ENCODE measurements around the gene MCEMP1. TPM values are rescaled to one million over a fixed set of nuclear protein-coding genes. Genes with fewer than 3 reads are reported as not detected.

Gene MCEMP1
- total and polyA plus RNA-seq, 2 of the 13 experiments (the other 11 are each of a cell fraction or from before 2014, with no cell fraction given): not detected

DNA sequence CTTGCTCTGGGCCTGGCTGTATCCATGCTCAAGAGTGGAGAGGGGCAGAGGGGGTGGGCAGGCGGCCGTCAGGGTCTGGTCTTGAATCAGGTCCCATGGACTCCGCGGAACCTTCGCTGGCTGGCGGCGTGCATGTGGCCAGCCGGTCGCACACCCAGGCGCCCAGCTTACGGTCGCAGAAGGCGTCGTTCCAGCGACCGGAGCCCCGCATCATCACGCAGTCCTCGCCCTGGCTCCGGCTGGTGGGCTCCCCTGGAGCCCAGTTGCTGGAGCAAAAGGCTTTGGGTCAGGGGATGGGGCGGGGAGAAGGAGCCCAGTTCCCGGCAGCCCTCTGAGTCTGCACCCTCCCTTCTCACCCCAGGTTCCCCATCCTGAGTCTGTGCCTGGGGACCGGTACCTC is 12.3 kb downstream of the MCEMP1 start:
- in situ Hi-C loops (cut with HindIII; ENCODE audit: extremely low pct_ligation_motif_present, low pct_unique_long_range_greater_than_20kb): loop anchor here (10.0 kb wide), 1 partner anchor 106 kb away; no protein-coding TSS in a partner anchor
- Histone ChIP-seq H3K27me3 (ENCODE audit: control insufficient read depth in 1 of 2, insufficient read depth in 2 of 2, low read length in 2 of 2) (peaks cover 3 to 14% of the 10 kb centered on the region in 2 experiments; a peak in 4 of 5 replicates), H3K36me3 (replicated peaks in 1 of 2; ENCODE audit: control insufficient read depth in 1 of 2, insufficient read depth in 2 of 2, low read length in 2 of 2) (no peaks in the 10 kb centered on the region), H2AFZ (ENCODE audit: low read length) (no peak overlapping the region), H3K4me1 (ENCODE audit: insufficient read depth, low read length) (no peaks in the 10 kb centered on the region), H3K4me3 (replicated peaks in 1 of 3; ENCODE audit: insufficient read depth in 1 of 3, low read depth in 2 of 3, low read length in 3 of 3) (no peak overlapping the region), H3K4me2 (ENCODE audit: low read depth, low read length) (no peak overlapping the region), H4K20me1 (ENCODE audit: insufficient read depth, low read length) (no peaks in the 10 kb centered on the region), H3K79me2 (ENCODE audit: insufficient read depth, low read length) (no peaks in the 10 kb centered on the region), H3K9me3 (ENCODE audit: low read length) (no peaks in the 10 kb centered on the region), H3K9ac (ENCODE audit: insufficient read depth, low read depth, low read length) (no peak overlapping the region), H3K27ac (ENCODE audit: extremely low read length, insufficient read depth, low read length) (no peak overlapping the region)
- CTCF ChIA-PET (ENCODE audit: low intra/inter-chr PET ratio, low total read pairs): no interaction called here
- WGBS (ENCODE audit: low lambda C conversion rate): 93% methylated on average over 1 of the region's 23 CpGs
- intact Hi-C loops (cut with micrococcal nuclease; ENCODE audit: unreplicated experiment): no loop called here
- POLR2A ChIA-PET: no interaction called here
- FAIRE-seq (no peak), DNase-seq (ENCODE audit: low spot score) (no peak), ATAC-seq (no peak)
- no TSS peak for BruUV-seq (replicated peaks)
- TF ChIP-seq ZNF333 (CRISPR knock-in tag; IDR thresholded peaks at IDR 0.05; ENCODE audit: borderline replicate concordance): no peak
- TF ChIP-seq, protein P1, sequence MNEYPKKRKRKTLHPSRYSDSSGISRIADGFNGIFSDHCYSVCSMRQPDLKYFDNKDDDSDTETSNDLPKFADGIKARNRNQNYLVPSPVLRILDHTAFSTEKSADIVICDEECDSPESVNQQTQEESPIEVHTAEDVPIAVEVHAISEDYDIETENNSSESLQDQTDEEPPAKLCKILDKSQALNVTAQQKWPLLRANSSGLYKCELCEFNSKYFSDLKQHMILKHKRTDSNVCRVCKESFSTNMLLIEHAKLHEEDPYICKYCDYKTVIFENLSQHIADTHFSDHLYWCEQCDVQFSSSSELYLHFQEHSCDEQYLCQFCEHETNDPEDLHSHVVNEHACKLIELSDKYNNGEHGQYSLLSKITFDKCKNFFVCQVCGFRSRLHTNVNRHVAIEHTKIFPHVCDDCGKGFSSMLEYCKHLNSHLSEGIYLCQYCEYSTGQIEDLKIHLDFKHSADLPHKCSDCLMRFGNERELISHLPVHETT (CRISPR knock-in tag; conservative IDR thresholded peaks at IDR 0.05): no peak
- TF ChIP-seq POLR2AphosphoS2 (IDR thresholded peaks at IDR 0.05; ENCODE audit: low read depth, low read length): no peak
- no peak for TF ChIP-seq SNAPC2 (CRISPR knock-in tag; IDR thresholded peaks at IDR 0.05)
- TF ChIP-seq, protein P2, sequence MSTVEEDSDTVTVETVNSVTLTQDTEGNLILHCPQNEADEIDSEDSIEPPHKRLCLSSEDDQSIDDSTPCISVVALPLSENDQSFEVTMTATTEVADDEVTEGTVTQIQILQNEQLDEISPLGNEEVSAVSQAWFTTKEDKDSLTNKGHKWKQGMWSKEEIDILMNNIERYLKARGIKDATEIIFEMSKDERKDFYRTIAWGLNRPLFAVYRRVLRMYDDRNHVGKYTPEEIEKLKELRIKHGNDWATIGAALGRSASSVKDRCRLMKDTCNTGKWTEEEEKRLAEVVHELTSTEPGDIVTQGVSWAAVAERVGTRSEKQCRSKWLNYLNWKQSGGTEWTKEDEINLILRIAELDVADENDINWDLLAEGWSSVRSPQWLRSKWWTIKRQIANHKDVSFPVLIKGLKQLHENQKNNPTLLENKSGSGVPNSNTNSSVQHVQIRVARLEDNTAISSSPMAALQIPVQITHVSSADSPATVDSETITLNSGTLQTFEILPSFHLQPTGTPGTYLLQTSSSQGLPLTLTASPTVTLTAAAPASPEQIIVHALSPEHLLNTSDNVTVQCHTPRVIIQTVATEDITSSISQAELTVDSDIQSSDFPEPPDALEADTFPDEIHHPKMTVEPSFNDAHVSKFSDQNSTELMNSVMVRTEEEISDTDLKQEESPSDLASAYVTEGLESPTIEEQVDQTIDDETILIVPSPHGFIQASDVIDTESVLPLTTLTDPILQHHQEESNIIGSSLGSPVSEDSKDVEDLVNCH (CRISPR knock-in tag; IDR thresholded peaks at IDR 0.05): no peak
- TF ChIP-seq NFKBIZ (CRISPR knock-in tag; IDR thresholded peaks at IDR 0.05): no peak
- TF ChIP-seq, protein P3, sequence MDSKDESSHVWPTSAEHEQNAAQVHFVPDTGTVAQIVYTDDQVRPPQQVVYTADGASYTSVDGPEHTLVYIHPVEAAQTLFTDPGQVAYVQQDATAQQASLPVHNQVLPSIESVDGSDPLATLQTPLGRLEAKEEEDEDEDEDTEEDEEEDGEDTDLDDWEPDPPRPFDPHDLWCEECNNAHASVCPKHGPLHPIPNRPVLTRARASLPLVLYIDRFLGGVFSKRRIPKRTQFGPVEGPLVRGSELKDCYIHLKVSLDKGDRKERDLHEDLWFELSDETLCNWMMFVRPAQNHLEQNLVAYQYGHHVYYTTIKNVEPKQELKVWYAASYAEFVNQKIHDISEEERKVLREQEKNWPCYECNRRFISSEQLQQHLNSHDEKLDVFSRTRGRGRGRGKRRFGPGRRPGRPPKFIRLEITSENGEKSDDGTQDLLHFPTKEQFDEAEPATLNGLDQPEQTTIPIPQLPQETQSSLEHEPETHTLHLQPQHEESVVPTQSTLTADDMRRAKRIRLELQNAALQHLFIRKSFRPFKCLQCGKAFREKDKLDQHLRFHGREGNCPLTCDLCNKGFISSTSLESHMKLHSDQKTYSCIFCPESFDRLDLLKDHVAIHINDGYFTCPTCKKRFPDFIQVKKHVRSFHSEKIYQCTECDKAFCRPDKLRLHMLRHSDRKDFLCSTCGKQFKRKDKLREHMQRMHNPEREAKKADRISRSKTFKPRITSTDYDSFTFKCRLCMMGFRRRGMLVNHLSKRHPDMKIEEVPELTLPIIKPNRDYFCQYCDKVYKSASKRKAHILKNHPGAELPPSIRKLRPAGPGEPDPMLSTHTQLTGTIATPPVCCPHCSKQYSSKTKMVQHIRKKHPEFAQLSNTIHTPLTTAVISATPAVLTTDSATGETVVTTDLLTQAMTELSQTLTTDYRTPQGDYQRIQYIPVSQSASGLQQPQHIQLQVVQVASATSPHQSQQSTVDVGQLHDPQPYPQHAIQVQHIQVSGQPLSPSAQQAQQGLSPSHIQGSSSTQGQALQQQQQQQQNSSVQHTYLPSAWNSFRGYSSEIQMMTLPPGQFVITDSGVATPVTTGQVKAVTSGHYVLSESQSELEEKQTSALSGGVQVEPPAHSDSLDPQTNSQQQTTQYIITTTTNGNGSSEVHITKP (CRISPR knock-in tag; IDR thresholded peaks at IDR 0.05; ENCODE audit: low read depth): no peak
- TF ChIP-seq, protein P4, sequence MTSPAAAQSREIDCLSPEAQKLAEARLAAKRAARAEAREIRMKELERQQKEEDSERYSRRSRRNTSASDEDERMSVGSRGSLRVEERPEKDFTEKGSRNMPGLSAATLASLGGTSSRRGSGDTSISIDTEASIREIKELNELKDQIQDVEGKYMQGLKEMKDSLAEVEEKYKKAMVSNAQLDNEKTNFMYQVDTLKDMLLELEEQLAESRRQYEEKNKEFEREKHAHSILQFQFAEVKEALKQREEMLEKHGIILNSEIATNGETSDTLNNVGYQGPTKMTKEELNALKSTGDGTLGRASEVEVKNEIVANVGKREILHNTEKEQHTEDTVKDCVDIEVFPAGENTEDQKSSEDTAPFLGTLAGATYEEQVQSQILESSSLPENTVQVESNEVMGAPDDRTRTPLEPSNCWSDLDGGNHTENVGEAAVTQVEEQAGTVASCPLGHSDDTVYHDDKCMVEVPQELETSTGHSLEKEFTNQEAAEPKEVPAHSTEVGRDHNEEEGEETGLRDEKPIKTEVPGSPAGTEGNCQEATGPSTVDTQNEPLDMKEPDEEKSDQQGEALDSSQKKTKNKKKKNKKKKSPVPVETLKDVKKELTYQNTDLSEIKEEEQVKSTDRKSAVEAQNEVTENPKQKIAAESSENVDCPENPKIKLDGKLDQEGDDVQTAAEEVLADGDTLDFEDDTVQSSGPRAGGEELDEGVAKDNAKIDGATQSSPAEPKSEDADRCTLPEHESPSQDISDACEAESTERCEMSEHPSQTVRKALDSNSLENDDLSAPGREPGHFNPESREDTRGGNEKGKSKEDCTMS (CRISPR knock-in tag; conservative IDR thresholded peaks at IDR 0.05): no peak
- no peak for TF ChIP-seq FOSL1 (CRISPR knock-in tag; IDR thresholded peaks at IDR 0.05; ENCODE audit: borderline replicate concordance)
- TF ChIP-seq, protein P5, sequence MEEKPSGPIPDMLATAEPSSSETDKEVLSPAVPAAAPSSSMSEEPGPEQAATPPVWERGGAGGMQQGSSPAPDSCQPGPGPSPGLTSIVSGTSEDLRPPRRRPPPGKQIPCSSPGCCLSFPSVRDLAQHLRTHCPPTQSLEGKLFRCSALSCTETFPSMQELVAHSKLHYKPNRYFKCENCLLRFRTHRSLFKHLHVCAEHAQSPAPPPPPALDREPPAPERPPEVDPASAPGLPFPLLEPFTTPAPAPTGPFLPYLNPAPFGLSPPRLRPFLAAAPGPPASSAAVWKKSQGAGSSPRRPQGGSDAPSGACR (CRISPR knock-in tag; IDR thresholded peaks at IDR 0.05): no peak
- TF ChIP-seq MATR3 (CRISPR knock-in tag; IDR thresholded peaks at IDR 0.05): no peak
- TF ChIP-seq ZNF12 (CRISPR knock-in tag; IDR thresholded peaks at IDR 0.05): no peak
- TF ChIP-seq, protein P6, sequence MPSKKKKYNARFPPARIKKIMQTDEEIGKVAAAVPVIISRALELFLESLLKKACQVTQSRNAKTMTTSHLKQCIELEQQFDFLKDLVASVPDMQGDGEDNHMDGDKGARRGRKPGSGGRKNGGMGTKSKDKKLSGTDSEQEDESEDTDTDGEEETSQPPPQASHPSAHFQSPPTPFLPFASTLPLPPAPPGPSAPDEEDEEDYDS (CRISPR knock-in tag; IDR thresholded peaks at IDR 0.05): no peak

Data from HepG2 (cell line).